ENCODE results near the gene PCOLCE2. TPM values are rescaled to one million over a fixed set of nuclear protein-coding genes. Genes with fewer than 3 reads are reported as not detected.

The PCOLCE2 gene
- total RNA-seq = 1 to 10 TPM; 1.8 to 9.7 (median 3.8) TPM
- long read RNA-seq, partial matches to known transcripts = 0 of 1 reads
- long read RNA-seq, other reads (novel, unspliced or antisense) = 0 of 1 reads

GRCh38 chr3:142888481-142889211 is at the start of gene PCOLCE2:
Gene PCOLCE2, minus strand, starts transcription at chr3:142889083. Its CDS starts 187 bp downstream, at chr3:142888896.
- H3K36me3 ChIP-seq = no peaks in the 10 kb centered on the region
- DNase-seq = peak; percentile 48 to 64 (median 57)
- ATAC-seq = peak; percentile 77 to 89 (median 84)
- H3K4me3 ChIP-seq = peak within 1 kb of the TSS; percentile 64 to 76 (median 67)
- intact Hi-C loops (cut with DNase I) = no loop called here
- H3K27ac ChIP-seq = peak within 1 kb of the TSS in 1 of 3 donors; percentile 1
- TF ChIP-seq POLR2A (IDR thresholded peaks at IDR 0.05) = no peak
- TF ChIP-seq CTCF (IDR thresholded peaks at IDR 0.05) = no peak
- H3K27me3 ChIP-seq = no peaks in the 10 kb centered on the region
- no peaks in the 10 kb centered on the region for H3K9me3 ChIP-seq
- H3K4me1 ChIP-seq = no peaks in the 10 kb centered on the region
- 0% methylated on average over 16 of the region's 74 CpGs for WGBS (ENCODE audit: insufficient coverage, low coverage, low lambda C conversion rate, missing lambda C conversion rate)

- H3K27me3 ChIP-seq = no peaks in the 10 kb centered on the region
- peaks cover 0 to 48% (median 9%) of the 10 kb centered on the region in 4 donors for H3K4me1 ChIP-seq
- 32% methylated on average over 5 of the region's 5 CpGs for WGBS (ENCODE audit: insufficient coverage, low coverage, low lambda C conversion rate, missing lambda C conversion rate)
- peak; percentile 25 to 70 (median 51) for DNase-seq
- TF ChIP-seq CTCF (IDR thresholded peaks at IDR 0.05) (no peak), POLR2A (IDR thresholded peaks at IDR 0.05) (peak; percentile 49)
- H3K27ac ChIP-seq = peak overlapping the region in 2 of 3 donors; percentile 31 to 70
- H3K36me3 ChIP-seq = no peaks in the 10 kb centered on the region
- intact Hi-C loops (cut with DNase I) = loop anchor here in 1 of 2 donors (10.0 kb wide), 1 partner anchor 49 kb away; no protein-coding TSS in a partner anchor
- H3K9me3 ChIP-seq = no peaks in the 10 kb centered on the region
- peak; percentile 85 to 89 (median 88) for ATAC-seq
- H3K4me3 ChIP-seq = peak overlapping the region in 2 of 3 donors; percentile 50
Observed at GRCh38 chr3:142935963-142936362, 47.1 kb upstream of the PCOLCE2 start.

- H3K27me3 ChIP-seq = no peaks in the 10 kb centered on the region
- intact Hi-C loops (cut with DNase I) = loop anchor here in 1 of 2 donors (10.0 kb wide), 1 partner anchor 50 kb away; no protein-coding TSS in a partner anchor
- ATAC-seq (no peak), DNase-seq (no peak)
- no peaks in the 10 kb centered on the region for H3K9me3 ChIP-seq
- H3K36me3 ChIP-seq = no peaks in the 10 kb centered on the region
- H3K4me3 ChIP-seq = no peak overlapping the region
- peaks cover 0 to 37% (median 4%) of the 10 kb centered on the region in 4 donors for H3K4me1 ChIP-seq
- TF ChIP-seq POLR2A (IDR thresholded peaks at IDR 0.05) (no peak), CTCF (IDR thresholded peaks at IDR 0.05) (no peak)
- WGBS (ENCODE audit: insufficient coverage, low coverage, low lambda C conversion rate, missing lambda C conversion rate) = 100% methylated on average over 2 of the region's 3 CpGs
- no peak overlapping the region for H3K27ac ChIP-seq
Observed at GRCh38 chr3:142934887-142935269, 46.0 kb upstream of the PCOLCE2 start.

GRCh38 chr3:142934128-142934886 is 45.4 kb upstream of the PCOLCE2 start:
- no peak for ATAC-seq
- Histone ChIP-seq H3K4me1 (peaks cover 0 to 31% (median 2%) of the 10 kb centered on the region in 4 donors), H3K36me3 (no peaks in the 10 kb centered on the region), H3K27ac (no peak overlapping the region), H3K4me3 (no peak overlapping the region), H3K27me3 (no peaks in the 10 kb centered on the region), H3K9me3 (no peaks in the 10 kb centered on the region)
- DNase-seq = no peak
- TF ChIP-seq CTCF (IDR thresholded peaks at IDR 0.05) (no peak), POLR2A (IDR thresholded peaks at IDR 0.05) (no peak)
- intact Hi-C loops (cut with DNase I) = loop anchor here in 1 of 2 donors (10.0 kb wide), 1 partner anchor 50 kb away; no protein-coding TSS in a partner anchor
- 89% methylated on average over 5 of the region's 7 CpGs for WGBS (ENCODE audit: insufficient coverage, low coverage, low lambda C conversion rate, missing lambda C conversion rate)

All from right lobe of liver (tissue), 6 donors.